AG09319 (cell line): ENCODE results near the gene ZBTB47.

Source experiments
- DNase-seq: peaks from one replicate; pipeline ENCODE4 v3.0.0-alpha.2; 2010; ENCODE audit warnings: low read depth; ENCODE audit errors: extremely low read depth
- CTCF ChIP-seq: IDR thresholded peaks from 2 replicates; pipeline ENCODE4 v1.5.1; 2011; ENCODE audit warnings: low read depth, mild to moderate bottlenecking, inconsistent platforms, low read length, moderate library complexity

Gene ZBTB47

GRCh38 chr3:42670051-42670576 lies 16.6 kb downstream of the ZBTB47 start:
- DNase-seq: no peak
- no peak for TF ChIP-seq CTCF

- no peak for DNase-seq
- no peak for TF ChIP-seq CTCF
Observed at GRCh38 chr3:42670670-42671069, 17.2 kb downstream of the ZBTB47 start.

- no peak for DNase-seq
- no peak for TF ChIP-seq CTCF
Observed at GRCh38 chr3:42672515-42672914, 19.0 kb downstream of the ZBTB47 start.

GRCh38 chr3:42673082-42673481 lies 19.6 kb downstream of the ZBTB47 start:
- DNase-seq: no peak
- no peak for TF ChIP-seq CTCF

GRCh38 chr3:42674146-42674545 lies 20.6 kb downstream of the ZBTB47 start:
- no peak for TF ChIP-seq CTCF
- DNase-seq: no peak

- no peak for TF ChIP-seq CTCF
- DNase-seq: no peak
Observed at GRCh38 chr3:42675909-42676308, 22.4 kb downstream of the ZBTB47 start.

GRCh38 chr3:42678447-42678846 lies 24.9 kb downstream of the ZBTB47 start:
- DNase-seq: no peak
- no peak for TF ChIP-seq CTCF
